Thymus (tissue), 14 donors: ENCODE measurements around the gene PRXL2B. TPM values are rescaled to one million over a fixed set of nuclear protein-coding genes. Genes with fewer than 3 reads are reported as not detected.

Source experiments
- DNase-seq, 9 donors: peaks; one replicate each; pipeline ENCODE4 v3.0.0-alpha.2; 2013; ENCODE audit warnings: low spot score in 9 of 9, low read depth in 6 of 9, missing footprints in 1 of 9
- H3K27ac ChIP-seq, 2 donors: one replicate each; pipeline ENCODE4 v1.5.1; 2013; ENCODE audit warnings: control low read depth in 1 of 2, low read depth in 1 of 2, low read length in 1 of 2, mild to moderate bottlenecking in 1 of 2, moderate library complexity in 1 of 2
- H3K27me3 ChIP-seq, 2 donors: one replicate each; pipeline ENCODE4 v1.5.1; 2013; ENCODE audit warnings: low read length in 1 of 2; ENCODE audit not compliant: control insufficient read depth in 2 of 2, insufficient read depth in 1 of 2
- H3K36me3 ChIP-seq, 2 donors: one replicate each; pipeline ENCODE4 v1.5.1; 2013; ENCODE audit warnings: low read length in 1 of 2, mild to moderate bottlenecking in 1 of 2, moderate library complexity in 1 of 2; ENCODE audit not compliant: control insufficient read depth in 2 of 2, insufficient read depth in 2 of 2
- H3K4me1 ChIP-seq, 2 donors: one replicate each; pipeline ENCODE4 v1.5.1; 2013; ENCODE audit warnings: low read length in 2 of 2; ENCODE audit not compliant: control insufficient read depth in 2 of 2, insufficient read depth in 2 of 2
- H3K4me3 ChIP-seq, 2 donors: one replicate each; pipeline ENCODE4 v1.5.1; 2013; ENCODE audit warnings: low read length in 2 of 2, control low read depth in 1 of 2, mild to moderate bottlenecking in 1 of 2
- H3K9me3 ChIP-seq, 2 donors: one replicate each; pipeline ENCODE4 v1.5.1; 2013; ENCODE audit warnings: low read length in 1 of 2, mild to moderate bottlenecking in 1 of 2; ENCODE audit not compliant: control insufficient read depth in 2 of 2, insufficient read depth in 1 of 2
- WGBS: extraction: QIAGEN DNeasy Blood & Tissue Kit; methylation state at CpG from one replicate; pipeline ENCODE4 v1.1.7; 2013; 5-methylcytosine and 5-hydroxymethylcytosine counted together
- long read RNA-seq, 10 donors: transcript quantifications; one replicate each; lab custom pipeline, GENCODE V29; 2026
- polyA plus RNA-seq: library from polyadenylated mRNA; stranded (reverse); fragments of 200-250 nt; gene quantifications from one replicate; pipeline ENCODE4 v1.2.3, GENCODE V29; 2013
- total RNA-seq: library from RNA; stranded (reverse); fragments of 120-200 nt; gene quantifications from one replicate; pipeline ENCODE4 v1.2.4, GENCODE V29; 2013
- donor health status: healthy.

The PRXL2B gene
- total RNA-seq: 11.8 TPM
- polyA plus RNA-seq: 12.3 TPM
- long read RNA-seq, donor 1: 0 reads
- long read RNA-seq, donor 2, transcript PRXL2B-204 (7 exons, 2,749 nt): major isoform, 8 of 20 reads
- long read RNA-seq, donor 2, transcript PRXL2B-203 (7 exons, 2,689 nt): major isoform, 8 of 20 reads
- long read RNA-seq, donor 2, partial matches to known transcripts: 0 of 20 reads
- long read RNA-seq, donor 2, other reads (novel, unspliced or antisense): 0 of 20 reads
- long read RNA-seq, donor 3, partial matches to known transcripts: 0 of 6 reads
- long read RNA-seq, donor 3, other reads (novel, unspliced or antisense): 0 of 6 reads
- long read RNA-seq, donor 4, partial matches to known transcripts: 0 of 2 reads
- long read RNA-seq, donor 4, other reads (novel, unspliced or antisense): 0 of 2 reads
- long read RNA-seq, donor 5, partial matches to known transcripts: 0 of 5 reads
- long read RNA-seq, donor 5, other reads (novel, unspliced or antisense): 0 of 5 reads
- long read RNA-seq, donor 6, partial matches to known transcripts: 16 of 22 reads
- long read RNA-seq, donor 6, other reads (novel, unspliced or antisense): 0 of 22 reads
- long read RNA-seq, donor 7, partial matches to known transcripts: 0 of 2 reads
- long read RNA-seq, donor 7, other reads (novel, unspliced or antisense): 0 of 2 reads
- long read RNA-seq, donor 8, partial matches to known transcripts: 0 of 4 reads
- long read RNA-seq, donor 8, other reads (novel, unspliced or antisense): 0 of 4 reads
- long read RNA-seq, donor 9, partial matches to known transcripts: 0 of 4 reads
- long read RNA-seq, donor 9, other reads (novel, unspliced or antisense): 0 of 4 reads
- long read RNA-seq, donor 10, partial matches to known transcripts: 0 of 4 reads
- long read RNA-seq, donor 10, other reads (novel, unspliced or antisense): 0 of 4 reads

GRCh38 chr1:2586154-2587070, at the start of gene PRXL2B:
TSS of gene PRXL2B (plus strand) at chr1:2586777. CDS start at chr1:2586886, 109 bp downstream.
- whole genome bisulfite sequencing: 1% methylated on average over 107 of the region's 107 CpGs
- peak; percentile 80 to 94 (median 85) for DNase-seq
- Histone ChIP-seq H3K9me3 (no peaks in the 10 kb centered on the region), H3K4me3 (peak within 1 kb of the TSS; percentile 78 to 83), H3K4me1 (peaks cover 5 to 37% of the 10 kb centered on the region in 2 donors), H3K27me3 (peaks cover 0 to 3% of the 10 kb centered on the region in 2 donors), H3K36me3 (no peaks in the 10 kb centered on the region), H3K27ac (peak within 1 kb of the TSS; percentile 99 to 100)

- Histone ChIP-seq H3K4me1 (peaks cover 18 to 58% of the 10 kb centered on the region in 2 donors), H3K4me3 (no peak overlapping the region), H3K9me3 (peaks cover 0 to 8% of the 10 kb centered on the region in 2 donors), H3K27me3 (peaks cover 2 to 73% of the 10 kb centered on the region in 2 donors), H3K36me3 (no peaks in the 10 kb centered on the region), H3K27ac (no peak overlapping the region)
- 88% methylated on average over 9 of the region's 9 CpGs for WGBS
- DNase-seq: no peak
These were observed 48.8 kb upstream of the PRXL2B start for GRCh38 chr1:2537784-2538115.

DNA sequence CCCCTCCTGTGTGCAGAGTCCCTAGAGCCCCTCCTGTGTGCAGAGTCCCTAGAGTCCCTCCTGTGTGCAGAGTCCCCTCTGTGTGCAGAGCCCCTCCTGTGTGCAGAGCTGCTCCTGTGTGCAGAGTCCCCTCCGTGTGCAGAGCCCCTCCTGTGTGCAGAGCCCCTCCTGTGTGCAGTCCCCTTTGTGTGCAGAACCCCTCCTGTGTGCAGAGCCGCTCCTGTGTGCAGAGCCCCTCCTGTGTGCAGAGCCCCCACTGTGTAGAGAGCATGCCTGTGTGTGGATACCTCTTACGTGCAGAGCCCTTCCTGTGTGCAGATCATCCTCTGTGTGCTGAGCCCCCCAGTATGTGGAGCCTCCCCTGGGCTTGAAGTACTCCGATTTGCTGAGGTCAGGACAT, 48.2 kb upstream of the PRXL2B start:
- no peak for DNase-seq
- H3K27ac ChIP-seq: no peak overlapping the region
- peaks cover 0 to 67% of the 10 kb centered on the region in 2 donors for H3K27me3 ChIP-seq
- peaks cover 0 to 8% of the 10 kb centered on the region in 2 donors for H3K9me3 ChIP-seq
- no peak overlapping the region for H3K4me3 ChIP-seq
- no peaks in the 10 kb centered on the region for H3K36me3 ChIP-seq
- H3K4me1 ChIP-seq: peaks cover 22 to 64% of the 10 kb centered on the region in 2 donors
- WGBS: 95% methylated on average over 4 of the region's 4 CpGs

GRCh38 chr1:2538872-2539271, 47.7 kb upstream of the PRXL2B start:
- peaks cover 27 to 68% of the 10 kb centered on the region in 2 donors for H3K4me1 ChIP-seq

DNA sequence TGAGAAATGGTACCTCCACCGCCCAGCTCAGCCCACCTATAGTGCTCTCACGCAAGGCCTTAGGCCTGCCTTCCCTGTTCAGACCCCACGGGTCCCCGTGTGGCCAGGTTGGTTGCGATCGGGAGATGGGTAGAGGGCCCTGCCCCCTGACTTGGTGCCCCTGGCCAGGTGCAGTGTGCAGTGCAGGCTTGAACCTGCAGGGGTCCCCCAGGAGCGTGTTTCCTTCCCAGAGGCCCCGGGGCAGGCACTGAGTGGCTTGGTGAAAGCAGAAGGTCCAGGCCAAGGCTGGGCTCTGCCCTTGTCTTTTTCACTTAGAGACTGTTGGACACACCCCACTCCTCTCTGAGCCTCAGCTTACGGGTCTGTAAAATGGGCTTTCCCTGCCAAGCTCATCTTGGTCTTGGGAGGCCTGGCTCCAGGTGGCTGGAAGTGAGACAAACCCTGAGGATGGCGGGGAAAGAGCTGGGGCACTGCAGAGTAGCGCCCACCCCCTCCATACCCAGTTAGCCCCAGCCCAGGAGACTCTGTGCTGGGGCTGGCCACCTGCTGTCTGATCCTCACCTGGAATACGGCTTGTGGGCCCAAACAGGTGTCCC, 47.2 kb upstream of the PRXL2B start:
- peak in 1 of 9 donors; percentile 18 for DNase-seq
- Histone ChIP-seq H3K4me3 (no peak overlapping the region), H3K4me1 (peaks cover 32 to 68% of the 10 kb centered on the region in 2 donors), H3K27ac (no peak overlapping the region), H3K36me3 (no peaks in the 10 kb centered on the region), H3K27me3 (peaks cover 0 to 56% of the 10 kb centered on the region in 2 donors), H3K9me3 (peaks cover 0 to 8% of the 10 kb centered on the region in 2 donors)
- 81% methylated on average over 12 of the region's 12 CpGs for WGBS

More at GRCh38 chr1:2538872-2539271, 47.7 kb upstream of the PRXL2B start:
- no peak overlapping the region for H3K27ac ChIP-seq
- peaks cover 0 to 62% of the 10 kb centered on the region in 2 donors for H3K27me3 ChIP-seq
- no peak for DNase-seq
- no peak overlapping the region for H3K4me3 ChIP-seq
- WGBS: 98% methylated on average over 8 of the region's 8 CpGs
- peaks cover 0 to 8% of the 10 kb centered on the region in 2 donors for H3K9me3 ChIP-seq
- no peaks in the 10 kb centered on the region for H3K36me3 ChIP-seq

- H3K27me3 ChIP-seq: peaks cover 0 to 41% of the 10 kb centered on the region in 2 donors
- no peak overlapping the region for H3K27ac ChIP-seq
- peaks cover 32 to 68% of the 10 kb centered on the region in 2 donors for H3K4me1 ChIP-seq
- DNase-seq: peak in 1 of 9 donors; percentile 60
- 13% methylated on average over 39 of the region's 39 CpGs for WGBS
- peak overlapping the region in 1 of 2 donors; percentile 23 for H3K4me3 ChIP-seq
- H3K9me3 ChIP-seq: peaks cover 0 to 8% of the 10 kb centered on the region in 2 donors
- H3K36me3 ChIP-seq: no peaks in the 10 kb centered on the region
These were observed 45.6 kb upstream of the PRXL2B start for GRCh38 chr1:2540816-2541492.

- Histone ChIP-seq H3K36me3 (no peaks in the 10 kb centered on the region), H3K4me1 (peaks cover 34 to 68% of the 10 kb centered on the region in 2 donors), H3K27me3 (peaks cover 0 to 34% of the 10 kb centered on the region in 2 donors), H3K9me3 (peaks cover 0 to 8% of the 10 kb centered on the region in 2 donors), H3K27ac (no peak overlapping the region), H3K4me3 (no peak overlapping the region)
- 92% methylated on average over 25 of the region's 25 CpGs for WGBS
- no peak for DNase-seq
These were observed 44.8 kb upstream of the PRXL2B start for GRCh38 chr1:2541619-2542245.
